Osteocyte (in vitro differentiated cells): Measurements from ENCODE around the gene GRIA3. TPM values are rescaled to one million over a fixed set of nuclear protein-coding genes. Genes with fewer than 3 reads are reported as not detected.
"Not testable (repeated sequence)": the region's sequence is repeated elsewhere in the genome, so short reads cannot be mapped to it uniquely, and the experiment has no call there.

Experiments used
- DNase-seq: peaks from one replicate; pipeline ENCODE4 v3.0.0; 2021; ENCODE audit warnings: mixed read lengths; ENCODE audit not compliant: unreplicated experiment; ENCODE audit errors: extremely low spot score
- H3K27ac Mint-ChIP-seq: one replicate; pipeline ENCODE4 v1.8.0; 2021; ENCODE audit warnings: mild to moderate bottlenecking, mixed read lengths; ENCODE audit not compliant: unreplicated experiment
- H3K27me3 Mint-ChIP-seq: one replicate; pipeline ENCODE4 v1.8.0; 2021; ENCODE audit warnings: mixed read lengths; ENCODE audit not compliant: unreplicated experiment
- H3K36me3 Mint-ChIP-seq: one replicate; pipeline ENCODE4 v1.8.0; 2021; ENCODE audit warnings: mixed read lengths; ENCODE audit not compliant: unreplicated experiment
- H3K4me1 Mint-ChIP-seq: one replicate; pipeline ENCODE4 v1.8.0; 2021; ENCODE audit warnings: mixed read lengths; ENCODE audit not compliant: unreplicated experiment
- H3K4me3 Mint-ChIP-seq: one replicate; pipeline ENCODE4 v1.8.0; 2021; ENCODE audit warnings: mild to moderate bottlenecking, moderate library complexity, mixed read lengths; ENCODE audit not compliant: unreplicated experiment
- H3K9me3 Mint-ChIP-seq: one replicate; pipeline ENCODE4 v1.8.0; 2021; ENCODE audit warnings: mixed read lengths; ENCODE audit not compliant: unreplicated experiment
- total RNA-seq: library from RNA; stranded (reverse); gene quantifications from 2 replicates; pipeline ENCODE4 v1.2.1, GENCODE V29; 2021
- TF ChIP-seq, protein P1 (sequence below): fragments of 200-600 bp; sonication (generic); IDR thresholded peaks from 2 replicates; pipeline ENCODE4 v1.5.0; 2021; ENCODE audit warnings: antibody characterized with exemption, mild to moderate bottlenecking, moderate library complexity

The GRIA3 gene
- total RNA-seq, 1 donor from 2014 or later: not detected

DNA sequence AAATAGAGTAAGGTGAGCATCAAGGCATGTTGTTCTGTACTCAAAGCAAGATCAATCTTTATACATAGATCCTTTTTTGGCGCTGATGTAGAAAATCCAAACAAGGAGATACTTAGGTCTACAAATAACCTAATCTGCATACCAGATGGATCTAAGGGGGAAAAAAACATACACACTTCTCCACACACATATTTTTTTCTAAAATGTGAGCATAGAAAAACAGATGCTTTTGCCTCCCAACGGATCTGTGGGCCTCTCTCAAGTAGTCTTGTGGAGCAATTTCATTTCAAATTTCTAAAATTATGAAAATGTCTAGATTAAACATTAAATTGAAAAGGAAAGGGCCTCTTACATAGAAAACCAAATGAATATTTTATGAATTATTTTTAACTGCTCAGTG is 166.1 kb downstream of the GRIA3 start:
- no peak overlapping the region for H3K4me3 Mint-ChIP-seq
- no peak overlapping the region for H3K27ac Mint-ChIP-seq
- no peaks in the 10 kb centered on the region for H3K36me3 Mint-ChIP-seq
- no peak for DNase-seq
- no peaks in the 10 kb centered on the region for H3K4me1 Mint-ChIP-seq
- no peaks in the 10 kb centered on the region for H3K9me3 Mint-ChIP-seq
- TF ChIP-seq, protein P1, sequence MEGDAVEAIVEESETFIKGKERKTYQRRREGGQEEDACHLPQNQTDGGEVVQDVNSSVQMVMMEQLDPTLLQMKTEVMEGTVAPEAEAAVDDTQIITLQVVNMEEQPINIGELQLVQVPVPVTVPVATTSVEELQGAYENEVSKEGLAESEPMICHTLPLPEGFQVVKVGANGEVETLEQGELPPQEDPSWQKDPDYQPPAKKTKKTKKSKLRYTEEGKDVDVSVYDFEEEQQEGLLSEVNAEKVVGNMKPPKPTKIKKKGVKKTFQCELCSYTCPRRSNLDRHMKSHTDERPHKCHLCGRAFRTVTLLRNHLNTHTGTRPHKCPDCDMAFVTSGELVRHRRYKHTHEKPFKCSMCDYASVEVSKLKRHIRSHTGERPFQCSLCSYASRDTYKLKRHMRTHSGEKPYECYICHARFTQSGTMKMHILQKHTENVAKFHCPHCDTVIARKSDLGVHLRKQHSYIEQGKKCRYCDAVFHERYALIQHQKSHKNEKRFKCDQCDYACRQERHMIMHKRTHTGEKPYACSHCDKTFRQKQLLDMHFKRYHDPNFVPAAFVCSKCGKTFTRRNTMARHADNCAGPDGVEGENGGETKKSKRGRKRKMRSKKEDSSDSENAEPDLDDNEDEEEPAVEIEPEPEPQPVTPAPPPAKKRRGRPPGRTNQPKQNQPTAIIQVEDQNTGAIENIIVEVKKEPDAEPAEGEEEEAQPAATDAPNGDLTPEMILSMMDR: no peak
- no peaks in the 10 kb centered on the region for H3K27me3 Mint-ChIP-seq

DNA sequence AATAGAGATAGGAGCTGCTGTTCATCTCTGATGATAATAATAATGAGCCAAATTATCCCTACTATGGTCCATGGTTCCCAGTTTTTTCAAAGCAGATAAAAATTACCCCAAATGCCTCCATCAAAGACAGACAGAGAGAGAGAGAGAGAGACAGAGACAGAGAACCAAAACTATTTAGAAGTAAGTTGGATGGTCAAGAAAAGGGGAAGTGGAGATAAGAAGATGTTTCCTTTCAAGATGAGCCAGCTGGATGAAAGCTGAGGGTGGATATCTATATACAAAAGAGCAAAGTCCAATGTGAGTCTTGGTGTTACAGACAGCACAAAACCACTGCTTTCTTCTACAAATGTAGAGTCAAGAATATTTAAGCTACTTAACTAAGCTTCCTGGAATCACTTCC is 173.9 kb downstream of the GRIA3 start:
- no peak overlapping the region for H3K4me3 Mint-ChIP-seq
- peaks cover 3% of the 10 kb centered on the region for H3K9me3 Mint-ChIP-seq
- H3K4me1 Mint-ChIP-seq: no peaks in the 10 kb centered on the region
- no peaks in the 10 kb centered on the region for H3K36me3 Mint-ChIP-seq
- no peak overlapping the region for H3K27ac Mint-ChIP-seq
- TF ChIP-seq, protein P1: no peak
- H3K27me3 Mint-ChIP-seq: no peaks in the 10 kb centered on the region
- DNase-seq: no peak

DNA sequence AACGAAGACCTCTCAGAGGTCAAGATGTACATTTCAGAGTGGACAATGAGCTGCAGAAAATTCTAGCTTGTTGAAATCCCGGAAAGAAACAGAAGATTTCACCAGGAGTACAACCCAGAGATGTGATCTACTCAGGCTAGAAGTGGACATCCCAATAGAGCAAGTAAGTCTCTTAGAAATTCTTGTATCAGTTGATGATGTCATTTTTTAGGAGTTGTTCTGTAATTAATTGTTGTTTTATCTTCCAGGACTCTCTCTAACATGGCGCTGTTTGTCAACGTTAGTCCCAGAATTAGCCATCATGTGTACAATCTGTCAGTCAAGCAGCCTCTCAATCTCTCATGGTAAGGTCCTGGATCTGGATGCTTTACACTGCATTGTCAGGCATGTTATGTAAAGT is 174.4 kb downstream of the GRIA3 start:
- TF ChIP-seq, protein P1: no peak
- Mint-ChIP-seq H3K4me3 (no peak overlapping the region), H3K4me1 (no peaks in the 10 kb centered on the region), H3K27me3 (no peaks in the 10 kb centered on the region), H3K9me3 (peaks cover 3% of the 10 kb centered on the region), H3K36me3 (no peaks in the 10 kb centered on the region), H3K27ac (no peak overlapping the region)
- no peak for DNase-seq

DNA sequence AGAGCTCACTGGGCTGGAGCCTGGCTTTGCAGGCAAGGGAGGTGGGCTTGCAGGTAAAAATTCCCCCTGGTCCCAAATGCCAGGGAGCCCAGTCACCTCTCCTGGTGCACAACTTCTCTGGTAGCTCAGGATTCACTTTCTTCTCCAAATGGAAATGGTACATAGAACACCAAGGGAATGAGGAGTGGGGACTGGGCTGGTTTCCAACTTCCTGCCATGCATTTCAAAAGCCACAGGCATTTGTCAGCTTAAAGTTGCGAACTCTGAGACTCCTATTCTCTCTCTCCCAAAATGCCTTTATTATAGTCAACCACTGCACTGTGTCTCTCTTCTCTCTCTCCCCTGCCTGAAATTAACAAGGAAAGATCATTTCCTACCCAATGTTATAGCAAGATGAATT is 177.3 kb downstream of the GRIA3 start:
- no peak for DNase-seq
- Mint-ChIP-seq H3K9me3 (peaks cover 10% of the 10 kb centered on the region), H3K27me3 (no peaks in the 10 kb centered on the region), H3K36me3 (no peaks in the 10 kb centered on the region), H3K4me1 (no peaks in the 10 kb centered on the region), H3K4me3 (no peak overlapping the region), H3K27ac (no peak overlapping the region)
- TF ChIP-seq, protein P1: no peak

DNA sequence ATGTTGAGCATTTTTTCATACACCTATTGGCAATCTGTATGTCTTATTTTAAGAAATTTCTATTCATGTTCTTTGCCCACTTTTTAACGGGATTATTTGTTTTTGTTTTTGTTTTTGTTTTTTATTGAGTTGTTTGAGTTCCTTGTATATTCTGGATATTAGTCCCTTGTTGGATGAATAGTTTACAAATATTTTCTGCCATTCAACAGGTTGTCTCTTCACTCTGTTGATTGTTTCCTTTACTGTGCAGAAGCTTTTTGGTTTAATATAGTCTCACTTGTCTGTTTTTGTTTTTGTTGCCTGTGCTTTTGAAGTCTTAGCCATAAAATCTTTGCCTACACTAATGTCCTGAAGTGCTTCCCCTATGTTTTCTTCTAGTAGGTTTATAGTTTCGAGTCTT is 202.1 kb downstream of the GRIA3 start:
- not testable (repeated sequence) for H3K27me3 Mint-ChIP-seq, H3K36me3 Mint-ChIP-seq, H3K27ac Mint-ChIP-seq, DNase-seq, H3K4me1 Mint-ChIP-seq, H3K4me3 Mint-ChIP-seq
- H3K9me3 Mint-ChIP-seq: peaks cover 40% of the 10 kb centered on the region

DNA sequence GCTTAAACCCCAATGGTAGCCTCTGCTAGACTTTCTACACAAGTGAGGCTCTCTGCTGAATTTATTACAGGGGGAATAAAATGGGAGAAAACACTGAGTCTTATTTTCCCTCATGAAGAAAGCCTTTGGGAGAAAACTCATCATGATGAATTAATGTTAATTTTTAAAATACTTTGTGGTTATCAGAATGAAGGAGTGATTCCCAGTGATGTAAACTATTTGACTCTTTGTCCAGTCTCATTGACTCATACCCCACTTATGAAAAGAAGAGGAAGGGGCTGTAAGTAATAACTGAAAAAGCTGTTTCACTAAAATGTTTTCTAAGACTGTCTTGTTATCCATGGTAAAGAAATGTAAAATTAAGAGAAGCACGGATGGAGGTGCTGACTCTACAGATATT is 208.8 kb downstream of the GRIA3 start:
- no peak overlapping the region for H3K27ac Mint-ChIP-seq
- no peak for DNase-seq
- TF ChIP-seq, protein P1: no peak
- H3K4me1 Mint-ChIP-seq: no peaks in the 10 kb centered on the region
- no peaks in the 10 kb centered on the region for H3K36me3 Mint-ChIP-seq
- H3K9me3 Mint-ChIP-seq: peaks cover 30% of the 10 kb centered on the region
- no peaks in the 10 kb centered on the region for H3K27me3 Mint-ChIP-seq
- H3K4me3 Mint-ChIP-seq: no peak overlapping the region
